Astrocyte (in vitro differentiated cells and primary cell): ENCODE results near the gene ZC3H12C.

Experiments
- EZH2 ChIP-seq: IDR thresholded peaks from 2 replicates; pipeline ENCODE4 v1.6.1; 2012; ENCODE audit warnings: mild to moderate bottlenecking, low read length, inconsistent platforms; ENCODE audit not compliant: insufficient read depth
- TF ChIP-seq, protein P1 (sequence below): IDR thresholded peaks from 2 replicates; pipeline ENCODE4 v1.5.1; 2011; ENCODE audit warnings: low read depth, mild to moderate bottlenecking, inconsistent platforms, low read length, moderate library complexity; ENCODE audit not compliant: insufficient read depth

DNA sequence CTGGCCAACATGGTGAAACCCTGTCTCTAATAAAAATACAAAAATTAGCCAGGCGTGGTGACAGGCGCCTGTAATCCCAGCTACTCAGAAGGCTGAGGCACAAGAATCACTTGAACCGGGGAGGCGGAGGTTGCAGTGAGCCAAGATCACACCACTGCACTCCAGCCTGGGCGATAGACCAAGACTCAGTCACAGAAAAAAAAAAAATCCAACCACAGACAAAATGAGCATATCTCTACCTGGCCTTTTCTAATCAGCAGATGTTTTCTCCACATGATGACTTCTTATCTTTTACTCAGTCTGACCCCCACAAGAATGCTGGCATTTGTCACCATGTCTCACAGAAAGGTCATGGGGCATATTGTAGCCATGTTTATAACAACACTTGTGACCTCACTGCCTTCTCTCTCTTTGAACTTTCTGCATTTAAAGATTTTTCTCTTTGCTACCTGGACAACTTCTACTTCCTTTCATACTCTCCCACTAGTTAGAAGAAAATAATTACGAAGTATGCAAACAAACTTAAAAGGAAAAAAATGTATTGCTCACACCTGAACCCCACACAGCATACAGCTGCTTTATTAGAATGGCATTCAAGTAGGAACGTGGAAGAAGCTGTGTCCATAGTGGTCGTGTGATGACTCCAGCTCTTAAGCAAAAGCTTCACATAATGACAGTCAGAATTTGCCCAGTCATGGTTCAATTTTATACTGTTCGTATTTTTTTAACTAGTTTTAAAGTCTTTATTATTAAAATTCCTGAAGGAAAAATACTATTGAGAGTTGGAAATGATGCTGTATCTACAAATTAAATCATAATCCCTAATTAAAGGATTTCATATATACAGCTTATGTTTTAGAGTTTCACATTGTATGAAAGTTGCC lies 65.4 kb downstream of the ZC3H12C start:
- TF ChIP-seq, protein P1, sequence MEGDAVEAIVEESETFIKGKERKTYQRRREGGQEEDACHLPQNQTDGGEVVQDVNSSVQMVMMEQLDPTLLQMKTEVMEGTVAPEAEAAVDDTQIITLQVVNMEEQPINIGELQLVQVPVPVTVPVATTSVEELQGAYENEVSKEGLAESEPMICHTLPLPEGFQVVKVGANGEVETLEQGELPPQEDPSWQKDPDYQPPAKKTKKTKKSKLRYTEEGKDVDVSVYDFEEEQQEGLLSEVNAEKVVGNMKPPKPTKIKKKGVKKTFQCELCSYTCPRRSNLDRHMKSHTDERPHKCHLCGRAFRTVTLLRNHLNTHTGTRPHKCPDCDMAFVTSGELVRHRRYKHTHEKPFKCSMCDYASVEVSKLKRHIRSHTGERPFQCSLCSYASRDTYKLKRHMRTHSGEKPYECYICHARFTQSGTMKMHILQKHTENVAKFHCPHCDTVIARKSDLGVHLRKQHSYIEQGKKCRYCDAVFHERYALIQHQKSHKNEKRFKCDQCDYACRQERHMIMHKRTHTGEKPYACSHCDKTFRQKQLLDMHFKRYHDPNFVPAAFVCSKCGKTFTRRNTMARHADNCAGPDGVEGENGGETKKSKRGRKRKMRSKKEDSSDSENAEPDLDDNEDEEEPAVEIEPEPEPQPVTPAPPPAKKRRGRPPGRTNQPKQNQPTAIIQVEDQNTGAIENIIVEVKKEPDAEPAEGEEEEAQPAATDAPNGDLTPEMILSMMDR = no peak
- TF ChIP-seq EZH2 = no peak
